Naive thymus-derived CD8-positive, alpha-beta T cell (primary cell): Measurements from ENCODE around the gene SRSF2. TPM values are rescaled to one million over a fixed set of nuclear protein-coding genes. Genes with fewer than 3 reads are reported as not detected.

Experiments
- ATAC-seq, 2 donors: fragments of 150-1000 bp; cut with Tn5 transposase in 1 of 2; sonication (Bioruptor Pico), chemical (Tn5 transposase) in 1 of 2; 1 replicate in 1 of 2; 2 replicates in 1 of 2; pipeline ENCODE4 v1.10.0; 2021; ENCODE audit warnings: mild to moderate bottlenecking in 2 of 2, moderate library complexity in 2 of 2
- POLR2A ChIA-PET: fragments of 350-600 bp; sonication (Branson Sonifier 250); formaldehyde crosslinking; loops from one replicate; lab custom pipeline; 2021; ENCODE audit warnings: antibody characterized with exemption; lab: Charles Lee
- DNase-seq, 10 donors: peaks; one replicate each; pipeline versions ENCODE4 v3.0.0 to v3.0.0-alpha.2; 2020 to 2022
- H3K27ac Mint-ChIP-seq, 10 donors: one replicate each; pipeline ENCODE4 v1.8.0; 2020 to 2022; ENCODE audit warnings: mild to moderate bottlenecking in 10 of 10, mixed read lengths in 10 of 10, moderate library complexity in 4 of 10, inconsistent platforms in 1 of 10
- H3K27me3 Mint-ChIP-seq, 5 donors: one replicate each; pipeline ENCODE4 v1.8.0; 2021 to 2022; ENCODE audit warnings: mixed read lengths in 5 of 5
- H3K36me3 Mint-ChIP-seq, 3 donors: one replicate each; pipeline ENCODE4 v1.8.0; 2020 to 2022; ENCODE audit warnings: mixed read lengths in 3 of 3, mild to moderate bottlenecking in 2 of 3, inconsistent platforms in 1 of 3
- H3K4me1 Mint-ChIP-seq, 4 donors: one replicate each; pipeline ENCODE4 v1.8.0; 2021 to 2022; ENCODE audit warnings: mixed read lengths in 4 of 4
- H3K4me3 Mint-ChIP-seq, 10 donors: one replicate each; pipeline ENCODE4 v1.8.0; 2020 to 2022; ENCODE audit warnings: mild to moderate bottlenecking in 10 of 10, mixed read lengths in 10 of 10, moderate library complexity in 6 of 10, inconsistent platforms in 1 of 10
- H3K9me3 Mint-ChIP-seq, 9 donors: one replicate each; pipeline ENCODE4 v1.8.0; 2020 to 2022; ENCODE audit warnings: mixed read lengths in 9 of 9, mild to moderate bottlenecking in 3 of 9, inconsistent platforms in 1 of 9, moderate library complexity in 1 of 9
- polyA plus RNA-seq, 3 donors: library from polyadenylated mRNA; unstranded; fragments of 300-500 nt; fragmentation: Illumina TruSeq; gene quantifications; one replicate each; pipeline ENCODE4 v1.2.3, GENCODE V29; 2021
- total RNA-seq, 8 experiments: library from RNA in 2 of 8; stranded (reverse) in 2 of 8; gene quantifications; one replicate each; pipeline ENCODE4 v1.2.3 and lab custom pipeline; 2021 to 2026

The SRSF2 gene
- total RNA-seq (100 to 1,000 TPM; 358 to 377 TPM), polyA plus RNA-seq (100 to 1,000 TPM; 101 to 106 (median 105) TPM), total RNA-seq (lab: John Stamatoyannopoulos, UW) (316 to 656 (median 469) reads per million in 6 experiments)

DNA sequence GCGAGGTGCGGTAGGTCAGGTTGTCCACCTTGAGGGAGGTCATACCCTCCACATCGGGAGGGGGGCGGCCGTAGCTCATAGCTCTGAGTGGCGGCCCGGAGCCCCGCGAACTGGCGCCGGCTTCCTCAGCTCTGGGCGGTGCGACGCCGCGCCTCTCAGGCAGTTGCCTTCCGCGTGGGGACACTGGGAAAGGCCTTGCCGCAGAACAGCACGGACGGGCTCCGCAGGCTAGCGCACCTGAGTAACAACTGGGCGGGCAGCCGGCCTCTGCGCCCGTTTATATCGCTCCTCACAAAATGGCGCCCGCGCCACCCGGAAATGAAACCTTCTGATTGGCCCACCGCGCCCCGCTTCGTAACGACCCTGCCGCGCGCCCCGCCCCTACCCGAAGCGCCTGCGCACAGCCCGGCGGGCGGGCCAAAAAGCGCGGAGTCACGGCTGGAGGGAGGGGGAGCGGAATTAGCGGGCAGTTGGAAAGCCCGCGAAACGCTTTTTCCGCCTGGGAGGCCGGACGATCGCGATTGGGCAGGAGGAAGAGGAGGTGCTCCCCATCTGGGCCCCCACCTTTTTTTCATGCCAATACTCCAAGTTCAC, at the start of gene SRSF2:
Gene SRSF2 (minus strand): TSS at position 250 of the 594 bp plus-strand sequence. CDS start 171 bp downstream, at position 79.
- peaks cover 25 to 54% (median 34%) of the 10 kb centered on the region in 3 donors for H3K36me3 Mint-ChIP-seq
- DNase-seq (peak; percentile 96 to 100 (median 99)), ATAC-seq (peak; percentile 69 to 71)
- H3K27me3 Mint-ChIP-seq: no peaks in the 10 kb centered on the region
- H3K9me3 Mint-ChIP-seq: no peaks in the 10 kb centered on the region
- peak within 1 kb of the TSS; percentile 96 to 100 (median 98) for H3K27ac Mint-ChIP-seq
- H3K4me3 Mint-ChIP-seq: peak within 1 kb of the TSS; percentile 95 to 98 (median 96)
- H3K4me1 Mint-ChIP-seq: peaks cover 34 to 65% (median 55%) of the 10 kb centered on the region in 4 donors
- POLR2A ChIA-PET: interaction anchor here (0.5 to 7.2 kb wide), 24 partner anchors 10 to 1625 kb away, joined by 3 to 184 read pairs (median 5); partner anchors contain the start of genes JMJD6, METTL23 and TMEM94

DNA sequence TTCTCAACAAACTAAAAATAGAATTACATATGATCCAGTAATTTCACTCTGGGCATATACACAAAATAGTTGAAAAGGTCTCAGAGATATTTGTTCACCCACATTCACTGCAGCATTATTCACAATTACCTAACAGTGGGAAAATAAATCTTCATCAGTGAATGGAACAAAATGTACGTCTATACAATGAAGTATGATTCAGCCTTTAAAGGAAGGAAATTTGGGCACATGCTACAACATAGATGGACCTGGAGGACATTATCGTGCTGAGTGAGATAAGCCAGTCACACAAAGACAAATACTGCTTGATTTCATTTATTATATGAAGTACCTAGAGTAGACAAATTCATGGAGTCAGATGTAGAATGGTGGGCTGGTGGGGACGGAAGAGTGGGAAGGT, 47.8 kb upstream of the SRSF2 start:
- H3K4me3 Mint-ChIP-seq: no peak overlapping the region
- POLR2A ChIA-PET: no interaction called here
- peak overlapping the region in 1 of 10 donors; percentile 21 for H3K27ac Mint-ChIP-seq
- no peak for ATAC-seq
- no peaks in the 10 kb centered on the region for H3K9me3 Mint-ChIP-seq
- no peak for DNase-seq
- H3K36me3 Mint-ChIP-seq: peaks cover 0 to 6% (median 0%) of the 10 kb centered on the region in 3 donors
- H3K27me3 Mint-ChIP-seq: no peaks in the 10 kb centered on the region
- no peaks in the 10 kb centered on the region for H3K4me1 Mint-ChIP-seq

- no peak overlapping the region for H3K4me3 Mint-ChIP-seq
- no peak for ATAC-seq
These were observed 46.0 kb upstream of the SRSF2 start for GRCh38 chr17:76783146-76783545.

GRCh38 chr17:76781056-76781982, 44.2 kb upstream of the SRSF2 start:
- H3K27ac Mint-ChIP-seq: peak overlapping the region in 3 of 10 donors; percentile 17 to 49 (median 25)
- peaks cover 0 to 3% (median 0%) of the 10 kb centered on the region in 4 donors for H3K4me1 Mint-ChIP-seq
- POLR2A ChIA-PET: interaction anchor here (0.5 to 1.4 kb wide), 7 partner anchors 10 to 68 kb away, joined by 3 to 5 read pairs (median 3); partner anchors contain the start of genes MFSD11 and SRSF2

More at GRCh38 chr17:76783146-76783545, 46.0 kb upstream of the SRSF2 start:
- DNase-seq: no peak
- Mint-ChIP-seq H3K4me1 (peaks cover 0 to 2% (median 0%) of the 10 kb centered on the region in 4 donors), H3K9me3 (no peaks in the 10 kb centered on the region), H3K36me3 (peaks cover 0 to 21% (median 4%) of the 10 kb centered on the region in 3 donors), H3K27me3 (no peaks in the 10 kb centered on the region), H3K27ac (peak overlapping the region in 1 of 10 donors; percentile 29)
- POLR2A ChIA-PET: interaction anchor here (0.7 kb wide), 1 partner anchor 36 kb away, joined by 3 read pairs; no protein-coding TSS in a partner anchor

GRCh38 chr17:76775021-76775600, 38.0 kb upstream of the SRSF2 start:
- H3K27me3 Mint-ChIP-seq: no peaks in the 10 kb centered on the region
- DNase-seq: no peak
- H3K4me3 Mint-ChIP-seq: peak overlapping the region in 1 of 10 donors; percentile 14
- H3K9me3 Mint-ChIP-seq: no peaks in the 10 kb centered on the region
- peaks cover 17 to 31% (median 19%) of the 10 kb centered on the region in 4 donors for H3K4me1 Mint-ChIP-seq
- no peak for ATAC-seq
- POLR2A ChIA-PET: no interaction called here
- peaks cover 0 to 59% (median 40%) of the 10 kb centered on the region in 3 donors for H3K36me3 Mint-ChIP-seq
- peak overlapping the region in 6 of 10 donors; percentile 32 to 77 (median 67) for H3K27ac Mint-ChIP-seq

More at GRCh38 chr17:76781056-76781982, 44.2 kb upstream of the SRSF2 start:
- Mint-ChIP-seq H3K4me3 (no peak overlapping the region), H3K27me3 (no peaks in the 10 kb centered on the region), H3K36me3 (peaks cover 0 to 33% (median 12%) of the 10 kb centered on the region in 3 donors), H3K9me3 (no peaks in the 10 kb centered on the region)
- peak; percentile 36 to 58 for ATAC-seq
- DNase-seq: peak in 3 of 10 donors; percentile 3 to 6 (median 4)

DNA sequence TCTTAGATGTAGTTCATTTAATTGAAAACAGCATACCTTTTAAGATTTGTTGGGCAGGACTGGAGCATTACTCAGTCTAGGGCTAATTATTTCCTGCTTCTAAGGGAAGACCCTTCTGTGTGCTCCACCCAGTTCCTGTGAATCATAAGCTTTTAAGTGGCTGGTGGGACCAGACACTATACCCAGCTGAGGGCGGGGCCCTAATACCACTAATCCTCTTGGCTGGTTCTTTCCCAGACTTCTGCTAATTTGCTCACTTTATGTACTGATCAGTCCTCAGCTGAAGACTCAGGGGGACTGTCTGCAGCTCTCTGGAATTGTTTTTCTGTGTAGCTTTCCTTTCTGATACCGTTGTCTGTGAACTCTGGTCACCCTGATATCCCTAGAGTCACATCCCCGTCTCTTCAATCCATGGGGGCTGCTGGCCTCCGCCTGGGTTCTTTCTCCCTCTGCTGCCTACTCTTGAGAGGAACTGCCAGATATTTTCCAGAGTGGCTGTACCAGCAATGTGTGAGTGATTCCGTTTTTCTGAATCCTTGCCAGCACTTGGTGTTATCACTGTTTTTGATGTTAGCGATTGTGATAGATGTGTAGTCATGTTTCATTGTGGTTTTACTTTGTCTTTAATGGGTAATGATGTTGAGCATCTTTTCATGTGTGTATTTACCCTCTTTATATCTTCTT, 35.9 kb upstream of the SRSF2 start:
- H3K4me3 Mint-ChIP-seq: peak overlapping the region; percentile 13 to 94 (median 79)
- DNase-seq (peak in 9 of 10 donors; percentile 14 to 73 (median 41)), ATAC-seq (peak; percentile 86 to 90)
- H3K27ac Mint-ChIP-seq: peak overlapping the region; percentile 85 to 99 (median 91)
- peaks cover 14 to 31% (median 19%) of the 10 kb centered on the region in 4 donors for H3K4me1 Mint-ChIP-seq
- POLR2A ChIA-PET: interaction anchor here (0.7 to 2.7 kb wide), 8 partner anchors 20 to 56 kb away, joined by 3 to 26 read pairs (median 4); partner anchors contain the start of genes METTL23, MFSD11 and SRSF2
- H3K27me3 Mint-ChIP-seq: no peaks in the 10 kb centered on the region
- no peaks in the 10 kb centered on the region for H3K9me3 Mint-ChIP-seq
- peaks cover 0 to 54% (median 45%) of the 10 kb centered on the region in 3 donors for H3K36me3 Mint-ChIP-seq

DNA sequence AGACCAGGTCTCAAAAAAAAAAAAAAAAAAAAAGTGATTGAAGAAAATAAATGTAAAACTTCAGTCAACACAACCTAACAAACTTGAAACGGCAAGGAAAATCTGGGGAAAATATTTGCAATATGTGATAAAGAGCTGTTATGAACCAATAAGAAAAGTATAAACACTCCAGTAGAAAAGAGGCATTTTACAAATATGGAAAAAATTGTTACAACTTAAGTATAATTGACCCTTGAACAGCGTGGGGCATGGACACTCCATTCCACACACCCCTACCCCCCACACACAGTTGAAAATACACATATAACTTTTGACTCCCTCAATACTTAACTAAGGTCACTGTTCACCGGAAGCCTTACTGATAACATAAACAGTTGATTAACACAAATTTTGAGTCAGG, 21.4 kb upstream of the SRSF2 start:
- POLR2A ChIA-PET: interaction anchor here (0.6 to 1.1 kb wide), 5 partner anchors 21 to 36 kb away, joined by 3 to 8 read pairs (median 3); partner anchors contain the start of gene MFSD11
- no peak overlapping the region for H3K27ac Mint-ChIP-seq
- H3K4me3 Mint-ChIP-seq: no peak overlapping the region
- peaks cover 4 to 8% (median 7%) of the 10 kb centered on the region in 4 donors for H3K4me1 Mint-ChIP-seq
- DNase-seq (no peak), ATAC-seq (no peak)
- H3K27me3 Mint-ChIP-seq: no peaks in the 10 kb centered on the region
- H3K36me3 Mint-ChIP-seq: peaks cover 0 to 2% (median 0%) of the 10 kb centered on the region in 3 donors
- H3K9me3 Mint-ChIP-seq: no peaks in the 10 kb centered on the region

DNA sequence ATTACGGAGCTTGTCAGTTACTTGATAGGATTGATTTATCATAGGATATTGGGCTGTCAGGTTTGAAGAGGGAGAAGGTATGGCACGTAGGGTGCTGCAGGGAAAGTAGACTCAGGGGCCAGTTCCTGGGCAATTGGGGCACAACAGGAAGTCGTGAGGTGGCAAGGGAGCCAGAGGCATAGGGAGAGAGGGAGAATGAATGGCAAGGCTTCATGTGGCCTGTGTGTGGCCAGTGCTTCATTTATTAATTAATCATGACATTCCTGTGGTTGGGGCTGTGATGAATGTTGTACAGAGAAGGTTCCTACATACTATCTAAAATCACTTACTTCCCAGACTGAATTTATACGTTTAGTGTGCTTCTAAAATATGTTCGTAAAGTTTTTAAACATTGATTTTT, 20.1 kb upstream of the SRSF2 start:
- Mint-ChIP-seq H3K9me3 (no peaks in the 10 kb centered on the region), H3K4me1 (peaks cover 12 to 21% (median 19%) of the 10 kb centered on the region in 4 donors), H3K27ac (peak overlapping the region in 2 of 10 donors; percentile 70 to 75), H3K4me3 (no peak overlapping the region), H3K27me3 (no peaks in the 10 kb centered on the region), H3K36me3 (peaks cover 0 to 2% (median 0%) of the 10 kb centered on the region in 3 donors)
- DNase-seq (no peak), ATAC-seq (no peak)
- POLR2A ChIA-PET: interaction anchor here (6.6 kb wide), 1 partner anchor 20 kb away, joined by 109 read pairs; the partner anchor contains the start of genes MFSD11 and SRSF2

GRCh38 chr17:76755285-76755684, 18.2 kb upstream of the SRSF2 start:
- no peaks in the 10 kb centered on the region for H3K9me3 Mint-ChIP-seq

GRCh38 chr17:76753061-76753961, 16.2 kb upstream of the SRSF2 start:
- peaks cover 14 to 25% (median 24%) of the 10 kb centered on the region in 4 donors for H3K4me1 Mint-ChIP-seq
- no peaks in the 10 kb centered on the region for H3K9me3 Mint-ChIP-seq
- H3K4me3 Mint-ChIP-seq: peak overlapping the region; percentile 84 to 96 (median 90)
- H3K36me3 Mint-ChIP-seq: peaks cover 0 to 15% (median 0%) of the 10 kb centered on the region in 3 donors
- POLR2A ChIA-PET: interaction anchor here (0.6 to 6.6 kb wide), 13 partner anchors 9 to 1742 kb away, joined by 3 to 109 read pairs (median 4); partner anchors contain the start of genes JMJD6, METTL23, MFSD11 and SEC14L1
- H3K27me3 Mint-ChIP-seq: no peaks in the 10 kb centered on the region
- H3K27ac Mint-ChIP-seq: peak overlapping the region; percentile 90 to 100 (median 99)
- DNase-seq: peak in 9 of 10 donors; percentile 23 to 92 (median 71)
- ATAC-seq: peak; percentile 90 to 94

More at GRCh38 chr17:76755285-76755684, 18.2 kb upstream of the SRSF2 start:
- Mint-ChIP-seq H3K4me1 (peaks cover 14 to 25% (median 24%) of the 10 kb centered on the region in 4 donors), H3K27me3 (no peaks in the 10 kb centered on the region), H3K27ac (peak overlapping the region in 5 of 10 donors; percentile 19 to 99 (median 63)), H3K36me3 (peaks cover 0 to 2% (median 0%) of the 10 kb centered on the region in 3 donors), H3K4me3 (no peak overlapping the region)
- POLR2A ChIA-PET: interaction anchor here (1.2 to 6.6 kb wide), 2 partner anchors 18 to 29 kb away, joined by 3 to 109 read pairs; partner anchors contain the start of genes JMJD6, METTL23, MFSD11 and SRSF2
- DNase-seq (no peak), ATAC-seq (no peak)
